HG03097 (cell line): ENCODE measurements around the gene B4GALT6.

Experiments used
- ATAC-seq: cut with Tn5 transposase; IDR thresholded peaks from one replicate; pipeline ENCODE4 v1.9.1; 2021; ENCODE audit not compliant: unreplicated experiment, low FRiP score

Gene B4GALT6

GRCh38 chr18:31603315-31603714, 81.1 kb downstream of the B4GALT6 start:
- ATAC-seq, result no peak

GRCh38 chr18:31598021-31598805, 86.2 kb downstream of the B4GALT6 start:
- no peak for ATAC-seq

GRCh38 chr18:31596081-31596872, 88.1 kb downstream of the B4GALT6 start:
- no peak for ATAC-seq

GRCh38 chr18:31595121-31595771, 89.1 kb downstream of the B4GALT6 start:
- ATAC-seq, result no peak

GRCh38 chr18:31592506-31593157, 91.7 kb downstream of the B4GALT6 start:
- ATAC-seq, result no peak

DNA sequence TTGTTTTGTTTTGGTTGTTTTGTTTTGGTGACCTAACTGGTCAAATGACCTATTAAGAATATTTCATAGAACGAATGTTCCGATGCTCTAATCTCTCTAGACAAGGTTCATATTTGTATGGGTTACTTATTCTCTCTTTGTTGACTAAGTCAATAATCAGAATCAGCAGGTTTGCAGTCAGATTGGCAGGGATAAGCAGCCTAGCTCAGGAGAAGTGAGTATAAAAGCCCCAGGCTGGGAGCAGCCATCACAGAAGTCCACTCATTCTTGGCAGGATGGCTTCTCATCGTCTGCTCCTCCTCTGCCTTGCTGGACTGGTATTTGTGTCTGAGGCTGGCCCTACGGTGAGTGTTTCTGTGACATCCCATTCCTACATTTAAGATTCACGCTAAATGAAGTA, 92.8 kb downstream of the B4GALT6 start, which contains the start of gene TTR:
TSS of gene TTR (plus strand) at position 250 of the 400 bp plus-strand sequence. CDS start at position 276, 26 bp downstream.
- no peak for ATAC-seq

DNA sequence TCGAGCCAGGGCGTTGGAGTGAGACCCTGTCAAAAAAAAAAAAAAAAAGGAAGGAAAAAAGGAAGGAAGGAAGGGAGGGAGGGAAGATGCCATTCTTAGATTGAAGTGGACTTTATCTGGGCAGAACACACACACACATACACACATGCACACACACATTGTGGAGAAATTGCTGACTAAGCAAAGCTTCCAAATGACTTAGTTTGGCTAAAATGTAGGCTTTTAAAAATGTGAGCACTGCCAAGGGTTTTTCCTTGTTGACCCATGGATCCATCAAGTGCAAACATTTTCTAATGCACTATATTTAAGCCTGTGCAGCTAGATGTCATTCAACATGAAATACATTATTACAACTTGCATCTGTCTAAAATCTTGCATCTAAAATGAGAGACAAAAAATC, 93.3 kb downstream of the B4GALT6 start:
- ATAC-seq, result no peak

DNA sequence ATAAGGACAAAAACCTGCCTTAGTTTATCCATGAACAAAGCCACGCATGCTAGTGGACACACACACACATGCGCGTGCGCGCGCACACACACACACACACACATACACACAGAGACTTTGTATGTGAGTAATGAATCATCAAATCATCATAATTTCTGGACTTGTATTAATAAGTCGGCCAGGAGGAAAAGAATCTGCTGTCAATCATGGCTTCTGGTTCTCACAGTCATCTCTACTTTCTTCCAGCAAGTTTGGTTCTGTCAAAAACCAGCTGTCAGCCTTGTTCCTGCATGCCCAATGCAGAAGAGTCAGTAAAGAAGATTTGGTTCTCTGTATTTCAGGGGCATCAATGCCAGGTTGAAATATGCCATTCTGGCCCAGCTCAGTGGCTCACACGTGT, 93.8 kb downstream of the B4GALT6 start:
- ATAC-seq, result no peak

DNA sequence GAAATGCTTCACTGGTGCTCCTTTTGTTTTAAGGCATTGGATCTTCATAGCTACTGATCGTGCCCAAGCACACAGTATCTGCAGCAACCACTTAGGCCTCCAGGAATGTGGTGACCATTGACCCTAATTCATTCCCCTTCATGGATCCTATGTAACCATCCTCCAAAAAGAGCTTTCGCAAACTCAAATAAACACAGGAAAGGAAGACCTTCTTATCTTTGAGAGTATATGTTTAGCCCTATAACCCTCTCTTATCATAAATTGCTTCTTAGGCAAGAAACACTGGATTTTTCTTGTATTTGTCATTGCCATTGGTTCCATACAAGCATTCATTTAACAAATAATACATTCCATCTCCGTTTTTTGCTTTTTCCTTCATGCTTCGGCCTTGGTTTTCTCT, 96.9 kb downstream of the B4GALT6 start:
- no peak for ATAC-seq

DNA sequence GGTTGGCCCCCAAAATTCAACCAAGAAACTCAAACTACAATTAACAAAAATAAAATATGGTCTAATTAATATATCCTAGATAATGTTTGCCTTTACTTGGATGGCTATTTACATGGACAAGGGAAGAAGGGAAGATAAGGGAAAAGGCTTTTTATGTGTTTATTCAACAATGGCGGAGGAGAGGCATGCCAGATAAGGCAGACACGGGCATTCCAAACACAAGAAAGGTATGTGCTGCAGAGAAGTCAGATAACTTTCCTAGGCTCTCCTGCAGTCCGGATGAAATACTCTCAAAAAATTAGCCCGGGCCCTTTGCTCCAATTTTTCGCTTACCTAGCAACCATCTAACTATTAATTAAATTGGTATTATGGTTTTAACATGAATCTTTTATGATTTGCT, 97.8 kb downstream of the B4GALT6 start:
- ATAC-seq, result no peak

DNA sequence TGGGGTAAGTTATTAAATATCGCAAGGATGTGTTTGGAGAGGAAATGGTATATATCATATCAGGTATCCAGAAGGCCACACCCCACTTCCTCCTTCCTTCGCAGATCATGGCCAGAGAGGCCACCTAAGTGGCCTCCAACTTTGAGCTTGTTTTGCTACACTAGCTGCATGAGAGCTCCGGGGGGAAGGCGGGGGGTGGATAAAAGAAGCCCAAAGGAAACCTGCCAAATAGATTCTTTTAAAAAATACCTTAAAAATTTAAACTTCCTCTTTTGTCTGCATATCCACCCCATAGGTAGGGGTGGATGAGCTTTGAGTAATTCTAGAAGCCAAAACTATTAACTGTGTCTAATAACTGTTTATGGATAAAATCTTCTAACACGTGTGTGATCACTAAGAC, 98.4 kb downstream of the B4GALT6 start:
- ATAC-seq, result no peak

DNA sequence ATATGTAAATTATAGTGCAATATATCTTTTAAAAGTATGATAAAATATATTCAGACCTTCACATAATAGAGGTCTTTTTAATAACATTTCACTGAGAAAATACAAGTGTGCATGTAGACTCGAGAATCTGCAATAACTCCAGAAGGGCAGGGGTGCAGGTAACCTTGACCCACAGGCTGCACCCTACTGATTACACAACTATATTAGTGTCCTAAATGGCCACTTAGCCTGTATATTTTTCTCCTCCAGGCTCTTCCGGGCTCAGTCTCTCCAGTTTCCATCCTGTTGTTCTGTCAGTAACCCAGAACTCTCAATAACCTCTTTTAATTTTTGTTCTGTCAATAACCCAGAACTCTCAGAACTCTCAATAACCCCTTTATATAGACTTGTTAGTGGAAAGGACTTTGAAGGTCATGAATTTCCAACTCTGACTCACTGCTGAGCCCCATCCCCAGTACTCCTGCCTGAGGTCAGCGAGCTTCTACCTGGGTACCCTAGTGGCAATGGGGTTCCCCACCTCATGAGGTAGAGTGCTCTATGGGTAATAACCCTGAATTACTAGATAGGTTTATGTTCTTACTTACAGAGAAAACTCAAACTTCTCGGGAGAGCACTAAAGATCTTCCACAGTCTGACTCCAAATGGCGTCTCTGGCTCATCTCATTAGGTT, 101.1 kb downstream of the B4GALT6 start:
- ATAC-seq, result no peak

GRCh38 chr18:31581498-31582197, 102.7 kb downstream of the B4GALT6 start:
- ATAC-seq, result no peak

DNA sequence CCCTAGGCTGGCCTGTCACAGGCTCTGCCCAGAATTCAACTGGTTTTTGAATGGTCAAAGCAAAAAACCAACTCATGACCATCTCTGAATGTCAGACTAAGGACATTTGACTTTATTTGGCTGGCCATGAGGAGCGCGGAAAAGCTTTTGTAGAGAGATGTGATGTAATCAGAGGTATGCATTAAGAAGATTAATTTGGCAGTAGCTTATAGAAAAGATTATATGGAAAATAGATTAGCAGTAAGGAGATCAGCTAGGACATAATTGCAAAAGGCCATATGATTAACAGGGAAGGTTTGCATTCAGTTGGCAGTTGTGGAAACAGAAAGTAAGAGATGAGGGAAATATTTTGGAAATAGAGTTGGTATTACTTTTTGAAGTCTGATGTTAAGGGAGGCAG, 105.0 kb downstream of the B4GALT6 start:
- no peak for ATAC-seq

DNA sequence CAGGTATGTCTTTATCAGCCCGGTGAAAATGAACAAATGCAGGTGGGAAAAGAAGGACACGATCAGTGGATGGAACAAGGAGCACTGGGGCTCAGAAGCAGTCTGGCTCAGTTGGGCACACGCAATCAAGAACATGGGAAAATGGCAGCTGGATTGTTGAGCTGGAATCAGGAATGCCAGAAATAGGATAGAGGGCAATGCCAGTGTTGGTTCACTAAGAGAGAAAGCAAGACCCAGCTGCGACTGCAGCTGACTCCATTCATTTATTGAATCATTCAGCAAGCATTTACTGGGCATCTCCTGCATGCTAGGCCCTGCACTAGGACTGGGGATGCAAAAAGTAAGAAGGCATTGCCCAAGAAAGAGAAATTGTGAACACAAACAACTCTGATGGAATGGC, 106.3 kb downstream of the B4GALT6 start:
- no peak for ATAC-seq

DNA sequence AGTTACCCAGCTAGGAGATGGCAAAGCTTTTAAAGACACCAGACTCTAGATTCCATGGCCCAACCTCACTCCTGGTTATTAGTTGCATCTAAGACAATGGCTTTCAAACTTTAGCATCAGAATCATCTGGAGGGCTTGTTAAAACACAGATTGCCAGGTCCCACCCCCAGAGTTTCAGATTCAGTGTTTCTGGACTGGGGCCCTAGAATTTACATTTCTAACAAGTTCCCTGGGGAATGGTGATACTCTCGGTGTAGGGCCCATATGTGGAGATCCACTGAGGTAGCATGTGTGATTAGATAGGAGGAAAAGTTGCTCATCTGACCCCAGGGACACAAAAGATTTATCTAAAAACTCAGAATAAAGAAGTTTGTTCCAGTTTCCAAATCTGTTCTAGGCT, 107.2 kb downstream of the B4GALT6 start:
- no peak for ATAC-seq

DNA sequence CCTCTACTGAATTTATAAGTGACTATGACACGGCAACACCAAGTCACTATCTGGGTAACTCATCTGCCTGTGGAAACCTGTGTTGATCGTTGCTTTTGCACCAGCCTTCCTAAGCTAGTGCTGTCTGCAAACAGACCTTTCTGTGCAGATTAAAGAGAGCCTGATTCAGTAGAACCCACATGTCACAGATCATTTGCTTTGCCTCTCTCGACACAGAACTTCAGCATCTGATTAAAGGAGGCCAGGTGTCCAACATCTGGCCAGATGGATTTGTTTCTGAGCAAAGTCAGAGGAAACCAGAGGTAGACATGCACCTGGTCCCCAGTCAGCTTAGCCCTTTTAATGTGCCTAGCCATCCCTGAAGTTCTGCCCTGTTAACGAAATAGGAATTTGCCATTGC, 107.7 kb downstream of the B4GALT6 start:
- ATAC-seq, result no peak

- ATAC-seq, result no peak
These were observed 108.7 kb downstream of the B4GALT6 start for GRCh38 chr18:31575515-31576257.

- no peak for ATAC-seq
These were observed 110.0 kb downstream of the B4GALT6 start for GRCh38 chr18:31574359-31574758.
